D341Med (cell line): ENCODE results near the gene NFATC2.
"Not testable (repeated sequence)": the region's sequence is repeated elsewhere in the genome, so short reads cannot be mapped to it uniquely, and the experiment has no call there.

ENCODE experiments used
- DNase-seq: peaks from one replicate; pipeline ENCODE4 v3.0.0; 2012; ENCODE audit warnings: low spot score

The NFATC2 gene

DNA sequence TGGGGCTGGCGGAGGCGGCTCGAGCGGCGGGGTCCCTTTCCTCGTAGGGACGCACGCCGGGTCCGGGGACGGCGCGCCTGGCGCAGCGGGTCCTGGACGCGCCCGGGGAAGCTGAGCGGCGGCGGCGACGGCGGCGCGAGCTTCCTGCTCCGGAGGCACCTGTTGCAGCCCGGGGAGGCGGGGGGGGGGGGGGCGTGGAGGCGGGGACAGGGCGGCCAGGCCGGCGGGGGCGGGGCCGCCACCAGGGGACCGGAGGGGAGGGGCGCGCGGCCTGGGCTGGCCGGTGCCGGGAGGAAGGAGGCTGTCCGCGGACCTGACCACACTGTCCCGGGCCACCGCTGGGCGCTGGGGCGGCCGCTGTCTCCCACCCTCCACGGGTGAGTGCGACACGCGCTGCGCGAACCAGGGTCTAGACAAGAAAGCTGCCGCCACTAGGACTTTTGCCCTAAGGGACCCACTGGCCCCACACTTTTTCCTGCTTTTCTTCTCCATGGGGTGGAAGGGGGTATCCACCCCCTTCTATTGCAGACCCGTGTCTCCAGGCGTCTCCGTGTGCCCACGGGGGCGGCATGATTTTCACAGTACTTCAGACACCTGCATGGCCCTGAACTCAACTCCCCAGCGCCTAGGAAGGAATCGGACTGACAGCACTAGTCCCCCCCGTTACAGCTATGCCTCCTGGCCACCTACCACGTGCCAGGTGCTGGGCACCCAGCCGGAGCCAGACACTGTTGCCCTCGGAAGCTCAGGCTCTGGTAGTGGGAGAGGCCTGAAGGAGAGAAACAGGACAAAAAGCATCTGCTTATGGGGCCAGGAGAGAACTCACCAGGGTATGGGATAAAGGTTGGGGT is at the start of gene NFATC2:
Gene NFATC2, minus strand, starts transcription at position 149 of the 851 bp plus-strand sequence. CDS start 220 bp downstream, outside the sequence.
- peak; percentile 57 for DNase-seq

DNA sequence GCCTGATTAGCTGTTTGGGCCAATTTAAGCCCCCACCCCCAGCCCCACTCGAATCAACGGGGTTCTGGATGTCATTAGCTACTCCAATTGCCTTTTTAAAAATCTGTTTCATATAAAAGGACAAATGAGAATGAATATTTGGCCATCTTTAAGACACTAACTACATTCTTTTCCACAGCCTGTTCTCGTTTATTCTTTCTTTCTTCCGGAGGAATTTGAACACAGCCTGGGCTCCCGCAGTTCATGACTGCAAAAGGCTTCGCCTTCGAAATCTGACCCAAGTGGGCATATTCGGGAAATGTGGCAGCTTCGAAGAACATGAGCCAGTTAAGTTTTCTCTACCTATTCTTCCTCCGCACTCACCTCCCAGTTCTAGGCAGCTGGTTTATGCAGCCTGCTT is 49.4 kb upstream of the NFATC2 start:
- DNase-seq: no peak

DNA sequence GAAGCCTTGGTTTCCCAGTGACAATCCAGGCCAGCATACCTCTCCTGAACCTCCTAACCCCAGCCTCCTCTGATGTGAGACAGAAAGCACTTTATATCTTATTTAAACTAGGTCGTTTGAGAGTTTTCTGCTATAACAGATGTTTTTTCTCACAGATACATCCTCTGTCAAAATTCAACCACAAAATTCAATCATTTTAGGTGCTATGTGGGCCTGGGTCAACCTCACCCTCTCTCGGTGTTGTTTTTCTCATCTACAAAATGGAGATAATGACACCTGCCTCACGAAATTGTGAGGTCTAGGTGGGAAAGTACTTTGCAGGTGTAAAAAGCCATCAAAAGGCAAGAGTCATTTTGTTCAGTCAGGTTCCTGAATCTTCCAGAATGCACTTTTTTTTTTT is 46.2 kb upstream of the NFATC2 start:
- no peak for DNase-seq

DNA sequence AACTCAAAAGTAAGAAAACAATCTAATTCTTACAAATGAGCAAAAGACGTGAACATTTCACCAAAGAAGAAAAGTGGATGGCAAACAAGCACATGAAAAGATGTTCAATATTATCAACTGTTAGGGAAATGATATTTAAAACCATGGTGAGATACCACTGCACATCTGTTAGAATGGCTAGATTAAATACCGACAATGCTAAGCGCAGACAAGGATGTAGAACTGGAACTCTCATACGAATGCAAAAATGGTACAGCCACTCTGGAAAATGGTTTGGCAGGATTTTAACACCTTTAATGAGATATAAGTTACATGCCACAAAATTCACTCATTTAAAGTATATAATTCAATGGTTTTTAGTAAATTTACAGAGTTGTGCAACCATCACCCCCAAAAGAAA is 44.6 kb upstream of the NFATC2 start:
- DNase-seq: no peak

DNA sequence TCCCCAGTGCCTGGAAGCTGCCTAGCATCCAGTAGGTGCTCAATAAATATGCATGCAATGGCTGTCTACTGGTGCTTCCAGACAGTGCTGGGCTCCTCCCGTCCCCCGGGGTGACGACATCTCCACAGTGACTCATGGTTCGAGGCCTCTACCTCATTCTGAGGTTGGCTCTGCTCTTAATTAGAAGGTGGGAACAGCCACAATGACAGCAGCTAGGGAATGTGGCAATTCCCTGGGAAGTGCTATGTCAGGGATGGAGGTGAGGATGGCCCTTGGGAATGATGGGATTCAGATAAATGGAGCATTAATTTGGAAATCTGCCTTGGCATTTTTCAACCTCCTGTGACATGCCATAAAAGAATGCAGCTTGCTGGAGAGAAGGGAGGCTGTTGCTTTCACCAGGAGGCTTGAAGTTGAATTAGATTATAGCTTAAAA is 43.5 kb upstream of the NFATC2 start:
- no peak for DNase-seq

DNA sequence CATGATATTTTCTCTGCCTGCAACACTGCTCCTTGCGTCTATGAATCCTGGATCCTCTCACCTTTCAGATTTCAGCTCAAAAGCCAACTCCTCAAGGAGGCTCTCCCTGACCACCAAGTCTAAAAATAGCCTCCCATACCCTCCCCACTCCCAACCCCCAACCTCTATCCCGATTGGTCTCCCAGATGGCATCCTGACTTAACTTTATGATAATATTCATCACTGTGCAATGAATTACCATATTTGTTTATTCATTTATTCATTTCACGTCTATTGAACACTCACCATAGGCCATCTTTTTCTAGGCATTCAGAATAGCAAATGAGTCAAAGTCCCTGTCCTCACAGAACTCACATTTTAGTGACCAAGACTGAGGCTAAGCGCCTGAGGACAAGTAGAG is 42.6 kb upstream of the NFATC2 start:
- DNase-seq: no peak

DNA sequence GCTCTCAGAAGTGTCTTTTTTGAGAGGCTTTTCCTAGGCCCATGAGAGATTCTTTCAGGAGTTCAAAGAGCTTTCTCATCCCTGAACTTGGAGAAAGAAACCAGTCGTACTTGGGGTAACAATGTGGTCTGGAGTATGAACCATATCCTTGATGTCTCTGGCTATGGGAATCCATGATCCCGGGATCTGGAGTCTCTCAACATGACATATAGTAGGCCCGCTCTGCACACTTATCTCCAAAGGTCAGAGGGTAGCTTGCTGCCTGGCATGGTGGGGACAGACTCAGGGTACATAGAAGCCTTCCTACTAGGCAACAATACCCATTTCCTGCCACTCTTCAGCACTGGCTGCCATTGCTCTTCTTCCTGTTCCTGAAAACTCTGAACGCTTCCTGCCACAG is 42.2 kb upstream of the NFATC2 start:
- no peak for DNase-seq

DNA sequence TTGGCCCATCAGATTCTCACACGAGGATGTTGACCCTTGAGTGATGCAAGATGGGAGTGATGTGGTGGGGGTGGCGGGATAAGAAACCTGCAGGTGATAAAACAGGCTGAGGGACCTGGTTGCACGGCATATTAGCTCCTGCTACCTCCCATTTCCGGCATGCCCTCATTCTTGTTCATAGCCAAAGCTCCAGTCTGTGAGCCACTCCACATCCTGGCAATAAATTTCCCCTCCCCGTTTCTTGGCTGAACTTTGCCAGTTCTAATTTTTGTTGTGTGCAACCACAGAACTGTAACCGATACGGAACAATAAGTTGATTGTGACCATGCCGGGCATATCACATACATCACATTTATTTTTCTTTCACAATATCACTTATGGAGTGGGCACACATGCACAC is 41.6 kb upstream of the NFATC2 start:
- no peak for DNase-seq

DNA sequence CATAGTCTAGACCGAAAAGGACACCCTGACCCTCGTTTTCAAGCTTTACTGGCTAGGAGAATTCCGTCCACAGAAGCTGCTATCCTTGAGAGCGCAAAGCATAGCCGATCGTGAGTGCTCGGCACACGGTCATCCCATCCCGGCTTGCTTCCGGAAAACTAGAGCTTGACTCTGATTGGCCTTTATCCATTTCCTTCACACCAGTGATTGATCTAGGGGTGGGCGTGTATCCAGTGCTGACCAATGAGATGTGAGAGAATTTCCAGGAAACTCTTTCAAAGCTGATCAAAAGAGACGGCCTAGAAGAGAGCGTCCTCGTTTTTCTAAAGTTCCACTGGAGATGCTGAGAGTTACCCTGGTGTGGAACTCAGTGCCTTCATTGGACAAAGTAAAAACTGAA is 41.0 kb upstream of the NFATC2 start:
- no peak for DNase-seq

DNA sequence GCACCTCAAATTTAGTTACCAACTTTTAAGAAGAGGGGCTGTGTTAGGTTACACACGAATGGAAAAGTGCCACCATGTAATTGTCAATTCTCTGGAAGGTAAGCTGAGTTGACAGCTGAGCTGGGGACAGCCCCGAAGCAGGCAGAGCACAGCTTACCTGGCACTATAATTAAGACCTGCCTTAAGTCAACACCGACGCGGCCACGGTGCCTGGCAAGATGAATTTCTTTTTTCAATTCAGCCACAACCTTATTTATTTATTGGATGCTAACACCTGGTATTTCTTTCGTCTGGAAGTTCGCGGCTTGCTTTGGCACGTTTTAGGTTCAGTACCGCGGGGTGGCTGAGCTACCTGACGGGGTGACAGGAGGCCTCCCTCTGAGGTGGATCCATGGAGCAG is 40.6 kb upstream of the NFATC2 start:
- DNase-seq: no peak

DNA sequence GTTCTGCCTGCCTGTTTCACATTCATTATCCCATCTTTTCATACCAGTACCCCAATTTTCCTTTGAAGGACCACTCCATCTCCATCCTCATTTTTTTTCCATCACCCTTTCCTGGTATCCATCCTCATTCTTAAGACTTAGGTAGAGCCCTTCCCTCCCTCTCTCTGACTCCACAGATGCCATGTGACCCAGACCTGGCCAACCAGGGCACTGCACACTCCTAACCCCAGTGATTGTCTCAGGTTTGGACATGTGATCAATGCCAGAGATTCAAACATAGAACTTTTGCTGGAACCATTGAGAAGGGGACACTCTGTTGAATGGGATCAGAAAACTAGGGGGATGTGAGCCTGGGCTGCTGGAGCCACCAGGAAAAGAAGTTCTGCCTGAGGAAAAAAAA is 39.1 kb upstream of the NFATC2 start:
- no peak for DNase-seq

DNA sequence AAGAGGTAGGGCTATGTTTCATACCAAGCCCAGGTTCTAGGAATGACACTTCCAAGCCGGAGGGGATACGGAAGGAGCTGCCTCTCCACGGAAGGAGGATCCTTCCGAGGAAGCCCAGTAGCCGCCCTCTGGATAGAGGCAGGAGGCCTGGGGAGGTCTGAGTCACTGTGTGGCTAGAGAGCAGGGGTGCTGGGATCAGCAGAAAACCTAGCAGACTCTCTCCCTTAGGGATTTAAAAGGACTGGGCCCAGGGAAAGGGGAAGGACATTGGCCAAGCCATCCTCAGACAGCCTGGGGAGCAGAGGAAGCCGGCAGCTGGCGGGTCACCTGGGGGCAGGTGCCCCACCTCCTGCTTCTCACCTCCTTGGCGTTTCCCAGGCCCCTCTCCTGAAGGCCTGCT is 36.6 kb upstream of the NFATC2 start:
- no peak for DNase-seq

DNA sequence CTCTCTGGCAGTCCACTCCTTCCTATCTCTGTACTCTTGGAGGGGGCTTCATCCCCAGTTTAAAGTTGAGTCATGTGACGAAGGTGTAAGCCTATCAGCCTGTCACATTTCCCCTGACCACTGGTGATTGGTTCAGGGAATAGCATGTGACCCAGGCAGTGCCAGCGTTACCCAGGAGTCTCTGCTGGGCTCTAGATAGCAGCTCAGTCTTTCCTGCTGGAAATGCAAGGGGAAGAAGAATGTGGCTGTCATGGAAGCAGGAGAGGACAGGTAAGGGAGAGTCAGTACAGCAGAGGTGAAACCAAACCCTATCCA is 35.6 kb upstream of the NFATC2 start:
- DNase-seq: no peak

DNA sequence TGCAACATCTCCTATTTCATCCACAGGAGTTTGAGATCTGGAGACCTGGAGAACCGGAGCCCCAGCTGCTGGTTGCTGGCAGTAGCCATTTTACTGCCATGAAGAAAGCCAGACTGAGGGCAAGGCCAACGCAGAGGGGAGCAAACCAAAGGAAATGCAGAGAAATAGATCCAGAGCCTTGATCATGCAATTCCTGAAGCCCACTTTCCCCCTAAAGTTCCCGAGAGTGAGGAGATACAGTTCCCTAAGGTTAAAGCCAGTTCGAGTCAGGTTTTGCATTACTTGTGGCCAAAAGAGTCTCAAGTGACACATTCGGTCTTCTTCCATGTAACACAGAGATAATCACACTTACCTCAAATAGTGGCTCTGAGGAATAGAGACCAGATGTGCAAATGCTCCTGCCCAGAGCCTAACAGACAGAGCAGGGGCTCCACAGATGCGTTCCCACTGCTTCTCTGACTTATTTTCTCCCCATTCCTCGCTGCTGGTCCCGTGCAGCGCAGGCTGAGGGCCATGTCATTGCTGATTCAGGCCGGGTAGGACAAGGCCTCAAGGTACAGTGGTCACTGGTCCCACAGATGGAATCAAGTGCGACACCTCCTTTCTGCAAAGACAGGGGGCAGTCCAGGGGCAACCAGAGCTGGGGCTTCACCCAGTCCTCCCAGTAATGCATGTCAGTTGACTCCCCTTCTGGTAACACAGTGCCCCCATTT is 35.1 kb upstream of the NFATC2 start:
- no peak for DNase-seq

DNA sequence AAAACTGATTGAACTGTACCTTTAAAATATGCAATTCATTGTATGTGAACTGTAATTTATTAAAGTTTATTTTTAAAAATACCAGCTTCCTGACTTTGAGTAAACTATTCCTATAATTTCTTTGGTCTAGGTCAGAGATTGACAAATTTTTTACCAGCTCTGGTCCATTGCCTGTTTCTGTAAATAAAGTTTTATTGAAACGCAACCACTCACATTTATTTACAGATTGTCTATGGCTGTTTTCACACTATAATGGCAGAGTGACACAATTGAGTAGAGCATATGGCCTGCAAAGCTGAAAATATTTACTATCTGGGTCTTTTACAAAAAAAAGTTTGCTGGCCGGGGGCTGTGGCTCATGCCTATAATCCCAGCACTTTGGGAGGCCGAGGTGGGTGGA is 33.0 kb upstream of the NFATC2 start:
- no peak for DNase-seq

DNA sequence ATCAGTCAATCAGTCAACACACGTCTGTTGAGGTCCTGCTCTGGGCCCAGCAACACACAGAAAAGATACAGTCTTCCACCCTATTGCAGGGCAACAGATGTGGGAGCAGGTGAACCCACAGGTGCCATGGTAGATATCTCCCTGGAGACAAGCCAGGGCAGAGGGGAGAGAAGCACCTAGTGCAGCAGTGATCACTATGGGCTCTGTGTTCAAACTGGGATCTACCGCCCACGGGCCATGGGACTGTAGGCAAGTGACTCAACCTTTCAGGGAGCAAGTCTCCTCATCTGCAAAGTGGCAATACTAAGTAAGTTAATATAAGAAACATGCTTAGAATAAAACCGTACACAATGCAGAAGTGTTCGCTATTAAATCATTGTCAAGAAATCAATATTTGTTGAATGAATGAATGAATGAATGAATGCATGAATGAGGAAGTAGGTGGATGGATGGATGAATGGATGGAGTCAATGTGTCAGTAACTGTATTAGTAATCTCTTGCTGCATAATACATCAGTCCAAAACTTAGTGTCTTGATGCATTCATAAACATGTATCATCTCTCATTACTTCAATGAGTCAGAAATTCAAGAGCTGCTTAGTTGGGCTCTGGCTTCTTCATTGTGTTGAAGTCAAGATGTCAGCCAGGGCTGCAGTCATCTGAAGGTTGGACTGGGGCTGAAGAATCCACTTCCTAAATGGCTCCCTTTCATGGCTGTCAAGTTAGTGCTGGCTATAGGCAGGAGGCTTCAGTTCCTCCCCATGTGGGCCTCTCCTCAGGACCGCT is 31.9 kb upstream of the NFATC2 start:
- no peak for DNase-seq

DNA sequence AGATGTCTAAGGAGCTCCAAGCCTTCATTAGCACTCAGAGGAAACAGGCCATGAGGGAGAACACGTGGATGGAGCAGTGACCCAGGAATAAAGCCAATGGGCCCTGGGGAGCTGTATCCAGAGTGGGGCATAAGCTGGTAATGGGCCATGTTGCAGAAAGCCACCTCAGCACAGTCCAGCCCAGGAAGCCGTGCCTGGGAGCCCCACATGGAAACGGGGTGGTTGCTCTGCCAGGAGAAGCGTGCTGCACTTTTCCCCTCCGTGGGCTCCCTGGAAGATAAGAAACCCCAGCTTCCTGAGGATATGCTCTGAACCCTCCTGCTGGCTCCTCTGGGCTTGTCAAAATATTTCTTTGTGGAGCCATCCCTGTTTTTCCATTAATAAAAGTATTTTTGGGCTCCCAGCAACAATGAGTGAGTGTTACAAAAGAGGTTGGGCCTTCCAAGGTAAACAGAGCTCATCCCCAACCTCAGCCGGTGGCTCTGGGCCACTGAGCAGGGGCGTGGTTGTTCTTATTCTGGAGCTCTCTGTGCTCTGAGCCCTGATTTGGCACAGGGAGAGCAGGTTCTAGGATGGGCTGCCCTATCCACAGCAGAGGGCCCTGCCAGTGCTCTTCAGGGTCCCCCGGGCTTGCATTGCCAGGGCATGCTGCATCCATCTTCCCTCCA is 31.2 kb upstream of the NFATC2 start:
- no peak for DNase-seq

DNA sequence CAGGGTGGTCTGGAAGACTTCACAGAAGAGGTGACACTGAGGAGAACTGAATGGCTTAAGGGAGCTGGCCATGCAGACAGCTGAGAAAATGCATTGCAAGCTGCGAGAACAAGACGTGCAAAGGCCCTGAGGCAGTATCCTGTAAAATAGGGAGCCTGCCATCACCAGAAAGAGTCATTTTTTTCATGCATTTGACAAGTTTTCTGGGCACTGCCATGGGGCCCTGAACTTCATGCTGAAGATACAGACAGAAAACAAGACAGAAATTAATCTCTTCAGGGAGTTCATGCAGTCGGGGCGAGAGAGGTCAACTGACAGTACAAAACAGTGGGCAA is 28.9 kb upstream of the NFATC2 start:
- no peak for DNase-seq

DNA sequence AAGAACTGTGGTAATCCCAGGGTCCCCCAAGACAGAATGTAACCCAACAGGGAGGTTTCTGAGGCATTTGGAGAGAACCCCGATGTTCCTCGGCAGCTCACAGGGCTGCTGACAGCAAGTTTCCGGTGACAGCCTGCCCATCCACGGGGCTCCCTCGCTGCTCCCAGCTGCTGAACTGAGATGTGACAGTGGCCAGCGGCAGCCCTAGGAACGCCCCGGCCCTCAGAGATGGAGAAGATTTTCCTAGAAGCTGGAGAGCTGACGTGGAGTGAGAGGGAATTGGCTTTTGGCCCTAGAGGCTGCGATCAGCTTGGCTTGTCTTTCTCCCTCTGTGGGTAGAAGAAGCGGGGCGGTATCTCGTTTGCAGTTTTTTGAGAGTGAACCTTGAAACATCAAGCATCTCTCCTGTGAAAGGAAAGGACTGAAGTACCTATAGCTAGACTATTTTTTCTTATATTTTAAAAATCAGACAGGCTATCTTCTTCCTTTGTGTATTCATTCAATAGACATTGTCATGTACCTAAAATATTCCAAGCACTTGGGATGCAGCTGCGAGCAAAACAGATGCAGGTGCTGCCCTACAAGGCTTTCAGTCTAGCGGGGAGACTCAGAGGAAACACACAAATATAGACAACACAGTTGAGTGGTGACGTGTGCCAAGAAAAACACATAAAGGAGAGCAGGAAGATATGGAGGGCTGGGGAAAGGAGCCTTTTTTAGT is 28.4 kb upstream of the NFATC2 start:
- DNase-seq: no peak

DNA sequence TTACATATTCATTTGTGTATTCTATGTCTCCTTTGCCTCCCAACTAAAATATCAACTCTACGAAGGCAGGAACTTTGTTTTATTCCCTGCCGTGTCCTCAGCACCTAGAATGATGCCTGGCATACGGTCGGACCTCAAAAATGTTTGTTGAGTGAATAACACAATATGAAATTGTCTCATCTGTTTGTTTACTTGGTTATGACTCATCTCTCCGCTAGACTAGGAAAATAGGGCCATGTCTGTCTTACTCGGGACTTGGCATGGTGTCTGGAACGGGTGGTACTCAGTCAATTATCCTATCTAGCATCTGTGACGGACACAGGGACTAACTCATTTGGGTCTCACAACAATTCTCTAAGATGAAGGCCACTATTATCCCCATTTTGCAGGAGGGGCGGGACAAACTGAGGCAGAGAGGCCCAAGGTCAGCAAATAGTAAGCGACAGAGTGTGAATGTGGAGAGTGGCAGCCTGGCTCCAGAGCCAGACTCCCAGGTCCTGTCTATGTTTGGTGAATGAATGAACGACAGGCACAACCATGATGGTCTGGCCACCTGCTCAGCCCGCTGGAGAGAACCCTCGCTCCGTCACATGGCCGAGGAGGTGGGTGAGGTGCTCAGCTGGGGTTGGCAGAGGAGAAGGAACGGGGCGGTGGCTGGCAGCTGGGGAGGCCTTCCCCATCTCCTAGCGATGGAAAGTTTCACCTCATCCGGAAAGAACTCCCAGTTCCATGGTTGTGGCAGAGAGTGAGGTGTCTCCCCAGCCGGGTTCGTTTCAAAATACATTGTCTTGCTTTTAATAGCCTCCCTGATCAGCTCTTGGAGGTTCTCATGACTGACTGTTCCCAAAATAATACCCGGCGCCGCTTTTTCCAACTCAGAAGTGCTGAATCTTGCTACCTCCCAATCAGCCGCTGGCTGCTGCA is 27.6 kb upstream of the NFATC2 start:
- DNase-seq: no peak

DNA sequence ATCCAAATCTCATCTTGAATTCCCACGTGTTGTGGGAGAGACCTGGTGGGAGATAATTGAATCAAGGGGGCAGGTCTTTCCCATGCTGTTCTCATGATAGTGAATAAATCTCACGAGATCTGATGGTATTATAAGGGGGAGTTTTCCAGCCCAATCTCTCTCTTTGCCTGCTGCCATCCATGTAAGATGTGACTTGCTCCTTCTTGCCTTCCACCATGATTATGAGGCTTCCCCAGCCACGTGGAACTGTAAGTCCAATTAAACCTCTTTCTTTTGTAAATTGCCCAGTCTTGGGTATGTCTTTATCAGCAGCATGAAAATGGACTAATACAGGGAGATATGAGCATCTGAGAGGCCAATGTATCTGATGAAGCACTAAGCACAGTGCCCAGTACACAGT is 26.0 kb upstream of the NFATC2 start:
- not testable (repeated sequence) for DNase-seq
